Astrocyte (in vitro differentiated cells and primary cell): ENCODE measurements around the gene TP73. TPM values are rescaled to one million over a fixed set of nuclear protein-coding genes. Genes with fewer than 3 reads are reported as not detected.

Experiments
- DNase-seq: peaks from one replicate; pipeline ENCODE4 v3.0.0-alpha.2; 2010; ENCODE audit warnings: low read depth
- FAIRE-seq: peaks from 2 replicates; lab custom pipeline; 2011; peaks lifted over from hg19 to GRCh38; lab: Jason Lieb, UNC
- H2AFZ ChIP-seq: 2 replicates; pipeline ENCODE4 v1.6.0; 2012; ENCODE audit warnings: low read depth, low read length, inconsistent platforms
- H3K27ac ChIP-seq: 2 replicates; pipeline ENCODE4 v1.5.1; 2011; ENCODE audit warnings: low read depth, low read length, inconsistent platforms
- H3K27me3 ChIP-seq: 2 replicates; pipeline ENCODE4 v1.6.0; 2011; ENCODE audit warnings: low read length, inconsistent platforms; ENCODE audit not compliant: insufficient read depth
- H3K36me3 ChIP-seq: 2 replicates; pipeline ENCODE4 v1.5.1; 2011; ENCODE audit warnings: low read length, inconsistent platforms; ENCODE audit not compliant: insufficient read depth
- H3K4me1 ChIP-seq: 2 replicates; pipeline ENCODE4 v1.5.1; 2011; ENCODE audit warnings: low read length, inconsistent platforms; ENCODE audit not compliant: insufficient read depth
- H3K4me2 ChIP-seq: 2 replicates; pipeline ENCODE4 v1.6.0; 2012; ENCODE audit warnings: low read length, inconsistent platforms
- H3K4me3 ChIP-seq: 2 replicates; pipeline ENCODE4 v1.5.1; 2011; ENCODE audit warnings: low read depth, mild to moderate bottlenecking, low read length, inconsistent platforms; ENCODE audit not compliant: insufficient read depth
- H3K79me2 ChIP-seq: 2 replicates; pipeline ENCODE4 v1.6.0; 2012; ENCODE audit warnings: mild to moderate bottlenecking, low read length, inconsistent platforms; ENCODE audit not compliant: insufficient read depth
- H3K9ac ChIP-seq: 2 replicates; pipeline ENCODE4 v1.6.0; 2012; ENCODE audit warnings: mild to moderate bottlenecking, low read length, inconsistent platforms
- H3K9me3 ChIP-seq: 2 replicates; pipeline ENCODE4 v1.5.1; 2012; ENCODE audit warnings: low read depth, mild to moderate bottlenecking, low read length, inconsistent platforms; ENCODE audit not compliant: insufficient read depth
- H4K20me1 ChIP-seq: 2 replicates; pipeline ENCODE4 v1.6.0; 2012; ENCODE audit warnings: low read length, inconsistent platforms; ENCODE audit not compliant: insufficient read depth
- H3K27ac Mint-ChIP-seq: one replicate; pipeline ENCODE4 v1.8.0; 2021; ENCODE audit warnings: mild to moderate bottlenecking, mixed read lengths; ENCODE audit not compliant: unreplicated experiment
- H3K27me3 Mint-ChIP-seq: one replicate; pipeline ENCODE4 v1.8.0; 2021; ENCODE audit warnings: low read depth, mixed read lengths; ENCODE audit not compliant: unreplicated experiment
- H3K36me3 Mint-ChIP-seq: one replicate; pipeline ENCODE4 v1.8.0; 2021; ENCODE audit warnings: low read depth, mixed read lengths; ENCODE audit not compliant: unreplicated experiment
- H3K4me1 Mint-ChIP-seq: one replicate; pipeline ENCODE4 v1.8.0; 2021; ENCODE audit warnings: low read depth, mixed read lengths; ENCODE audit not compliant: unreplicated experiment
- H3K4me3 Mint-ChIP-seq: one replicate; pipeline ENCODE4 v1.8.0; 2021; ENCODE audit warnings: mild to moderate bottlenecking, moderate library complexity, mixed read lengths; ENCODE audit not compliant: unreplicated experiment
- H3K9me3 Mint-ChIP-seq: one replicate; pipeline ENCODE4 v1.8.0; 2021; ENCODE audit warnings: mild to moderate bottlenecking, mixed read lengths; ENCODE audit not compliant: unreplicated experiment
- CTCF ChIP-seq: IDR thresholded peaks from 2 replicates; pipeline ENCODE4 v1.5.1; 2011; ENCODE audit warnings: low read depth, mild to moderate bottlenecking, inconsistent platforms, low read length, moderate library complexity; ENCODE audit not compliant: insufficient read depth
- EZH2 ChIP-seq: IDR thresholded peaks from 2 replicates; pipeline ENCODE4 v1.6.1; 2012; ENCODE audit warnings: mild to moderate bottlenecking, low read length, inconsistent platforms; ENCODE audit not compliant: insufficient read depth
- total RNA-seq: library from RNA; stranded (reverse); gene quantifications from 2 replicates; pipeline ENCODE4 v1.2.1, GENCODE V29; 2021

The TP73 gene
- total RNA-seq, 1 donor from 2014 or later: 0.18 TPM

DNA sequence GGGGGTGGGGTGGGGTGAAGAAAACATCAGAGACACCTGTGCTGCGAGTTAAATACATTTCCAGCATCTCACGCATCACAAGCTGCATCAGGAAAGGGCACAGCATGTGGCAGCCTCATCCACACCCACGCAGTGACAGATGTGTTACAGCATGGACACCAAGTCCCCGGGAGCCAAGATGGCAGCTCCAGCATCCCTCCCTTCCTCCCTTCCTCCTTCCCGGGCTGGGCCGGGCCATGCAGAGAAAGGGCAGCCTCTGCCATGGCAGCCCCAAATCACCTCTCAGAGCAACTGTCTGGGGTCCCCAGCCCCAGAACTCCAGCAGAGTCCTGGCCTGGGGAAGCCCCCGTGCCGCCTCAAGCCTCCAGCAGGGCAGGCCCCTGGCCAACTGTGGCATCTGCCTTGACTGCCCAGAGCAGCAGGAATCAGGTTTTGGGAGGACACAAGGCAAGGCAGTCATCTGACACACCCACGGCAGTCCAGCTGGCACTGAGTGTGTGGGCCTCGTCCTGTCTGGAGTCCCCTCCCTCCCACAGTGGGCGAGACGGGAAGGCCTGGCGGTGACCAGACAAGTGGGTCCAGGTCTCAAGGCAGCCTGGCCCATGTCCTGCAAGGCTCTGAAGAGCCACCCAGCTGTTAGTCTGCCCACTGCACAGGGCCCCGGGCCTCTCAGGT, 126.4 kb downstream of the TP73 start:
- no peak overlapping the region for H2AFZ ChIP-seq
- no peak overlapping the region for H3K4me3 Mint-ChIP-seq
- no peak overlapping the region for H3K4me3 ChIP-seq
- TF ChIP-seq CTCF: no peak
- TF ChIP-seq EZH2: no peak
- peaks cover 11% of the 10 kb centered on the region for H3K4me1 ChIP-seq
- H3K4me1 Mint-ChIP-seq: peaks cover 6% of the 10 kb centered on the region
- no peak overlapping the region for H3K27ac Mint-ChIP-seq
- H3K27ac ChIP-seq: no peak overlapping the region
- no peak overlapping the region for H3K9ac ChIP-seq
- peaks cover 7% of the 10 kb centered on the region for H4K20me1 ChIP-seq
- H3K36me3 ChIP-seq: peaks cover 25% of the 10 kb centered on the region
- H3K9me3 ChIP-seq: no peaks in the 10 kb centered on the region
- no peak for DNase-seq
- no peaks in the 10 kb centered on the region for H3K27me3 ChIP-seq
- H3K79me2 ChIP-seq: no peaks in the 10 kb centered on the region
- no peak for FAIRE-seq
- H3K27me3 Mint-ChIP-seq: no peaks in the 10 kb centered on the region
- H3K9me3 Mint-ChIP-seq: no peaks in the 10 kb centered on the region
- no peak overlapping the region for H3K4me2 ChIP-seq
- H3K36me3 Mint-ChIP-seq: peaks cover 8% of the 10 kb centered on the region

GRCh38 chr1:3779265-3779911, 127.1 kb downstream of the TP73 start:
- H3K27ac Mint-ChIP-seq: no peak overlapping the region
- H3K9me3 ChIP-seq: no peaks in the 10 kb centered on the region
- H4K20me1 ChIP-seq: peaks cover 11% of the 10 kb centered on the region
- peaks cover 11% of the 10 kb centered on the region for H3K4me1 ChIP-seq
- H3K36me3 Mint-ChIP-seq: peaks cover 8% of the 10 kb centered on the region
- H3K36me3 ChIP-seq: peaks cover 25% of the 10 kb centered on the region
- no peak overlapping the region for H3K4me2 ChIP-seq
- DNase-seq (no peak), FAIRE-seq (no peak)
- no peak overlapping the region for H3K4me3 Mint-ChIP-seq
- H3K4me3 ChIP-seq: no peak overlapping the region
- no peak overlapping the region for H2AFZ ChIP-seq
- H3K79me2 ChIP-seq: no peaks in the 10 kb centered on the region
- no peaks in the 10 kb centered on the region for H3K9me3 Mint-ChIP-seq
- no peak overlapping the region for H3K9ac ChIP-seq
- TF ChIP-seq CTCF (no peak), EZH2 (no peak)
- H3K4me1 Mint-ChIP-seq: peaks cover 5% of the 10 kb centered on the region
- no peak overlapping the region for H3K27ac ChIP-seq
- no peaks in the 10 kb centered on the region for H3K27me3 Mint-ChIP-seq
- no peaks in the 10 kb centered on the region for H3K27me3 ChIP-seq

DNA sequence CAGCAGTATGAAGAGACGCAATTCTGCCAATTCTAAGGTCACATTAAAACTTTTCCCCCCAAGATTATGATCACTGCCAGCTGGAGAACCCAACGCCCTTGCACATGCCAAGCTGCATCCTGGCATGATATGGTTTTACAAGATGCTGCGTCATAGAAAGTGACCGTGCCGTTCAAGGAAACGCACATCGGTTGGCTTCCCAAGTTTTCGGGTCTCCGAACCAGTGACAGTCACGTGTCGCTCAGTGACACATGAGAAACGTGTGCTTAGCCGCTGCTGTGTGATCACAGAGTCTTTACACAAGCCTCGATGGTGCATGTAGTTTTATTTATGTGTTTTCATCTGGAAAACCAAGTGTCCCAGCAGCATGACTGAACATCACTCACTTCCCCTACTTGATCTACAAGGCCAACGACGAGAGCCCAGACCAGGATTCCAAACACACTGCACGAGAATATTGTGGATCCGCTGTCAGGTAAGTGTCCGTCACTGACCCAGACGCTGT, 127.6 kb downstream of the TP73 start:
- H3K4me3 ChIP-seq: no peak overlapping the region
- H3K4me2 ChIP-seq: no peak overlapping the region
- H3K27me3 ChIP-seq: no peaks in the 10 kb centered on the region
- no peak for FAIRE-seq
- H3K27ac ChIP-seq: no peak overlapping the region
- Mint-ChIP-seq H3K4me1 (peaks cover 3% of the 10 kb centered on the region), H3K27me3 (no peaks in the 10 kb centered on the region), H3K27ac (no peak overlapping the region), H3K4me3 (no peak overlapping the region), H3K36me3 (peaks cover 8% of the 10 kb centered on the region), H3K9me3 (no peaks in the 10 kb centered on the region)
- H4K20me1 ChIP-seq: peaks cover 13% of the 10 kb centered on the region
- DNase-seq: no peak
- TF ChIP-seq CTCF: no peak
- no peak for TF ChIP-seq EZH2
- no peak overlapping the region for H2AFZ ChIP-seq
- peaks cover 10% of the 10 kb centered on the region for H3K4me1 ChIP-seq
- no peaks in the 10 kb centered on the region for H3K9me3 ChIP-seq
- no peak overlapping the region for H3K9ac ChIP-seq
- H3K79me2 ChIP-seq: no peaks in the 10 kb centered on the region
- peaks cover 25% of the 10 kb centered on the region for H3K36me3 ChIP-seq
